SK-N-SH treated with all-trans-retinoic acid at 6 μM for 48 hours (cell line): ENCODE results near the gene FRMD8.
A peak's percentile ranks its signal among the peaks of the same experiment; 100 is the strongest.

ENCODE experiments used
- ARNTL ChIP-seq: fragments of 450-650 bp; formaldehyde crosslinking; IDR thresholded peaks from 2 replicates; pipeline ENCODE4 v1.5.0; 2020; ENCODE audit warnings: low read depth, mild to moderate bottlenecking, moderate library complexity, borderline replicate concordance
- ESRRG ChIP-seq: fragments of 250-450 bp; sonication (Bioruptor Pico); IDR thresholded peaks from 2 replicates; pipeline ENCODE4 v1.6.1; 2021; ENCODE audit warnings: mild to moderate bottlenecking
- ISL1 ChIP-seq: fragments of 250-450 bp; sonication (Bioruptor Pico); IDR thresholded peaks from 2 replicates; pipeline ENCODE4 v2.1.2; 2022; ENCODE audit warnings: mild to moderate bottlenecking, moderate library complexity
- SNAI2 ChIP-seq: fragments of 250-450 bp; sonication (Bioruptor Pico); IDR thresholded peaks from 2 replicates; pipeline ENCODE4 v1.5.0; 2020; ENCODE audit warnings: mild to moderate bottlenecking, moderate library complexity
- TOX ChIP-seq: fragments of 250-450 bp; sonication (Bioruptor Pico); IDR thresholded peaks from 2 replicates; pipeline ENCODE4 v1.8.0; 2021; ENCODE audit warnings: mild to moderate bottlenecking, moderate library complexity, borderline replicate concordance
- ZFP3 ChIP-seq: fragments of 250-450 bp; sonication (Bioruptor Pico); IDR thresholded peaks from 2 replicates; pipeline ENCODE4 v1.5.0; 2020; ENCODE audit warnings: mild to moderate bottlenecking, moderate library complexity
- ZFP30 ChIP-seq: fragments of 450-650 bp; formaldehyde crosslinking; IDR thresholded peaks from 2 replicates; pipeline ENCODE4 v1.5.0; 2022; ENCODE audit warnings: mild to moderate bottlenecking, moderate library complexity
- TF ChIP-seq, protein P1 (sequence below): fragments of 250-450 bp; sonication (Bioruptor Pico); IDR thresholded peaks from 2 replicates; pipeline ENCODE4 v1.5.1; 2020; ENCODE audit warnings: low read depth, mild to moderate bottlenecking, moderate library complexity
- TF ChIP-seq, protein P2 (sequence below): fragments of 250-450 bp; sonication (Bioruptor Pico); IDR thresholded peaks from 2 replicates; pipeline ENCODE4 v1.8.0; 2020; ENCODE audit warnings: mild to moderate bottlenecking, moderate library complexity, borderline replicate concordance

GRCh38 chr11:65423516-65424204 lies 37.2 kb downstream of the FRMD8 start:
- TF ChIP-seq ARNTL (CRISPR knock-in tag) (no peak), ZFP30 (CRISPR knock-in tag) (0 out of 2 replicates have a peak, but pooled peaks have one; percentile 8), ISL1 (no peak), ZFP3 (no peak), TOX (CRISPR knock-in tag) (peak; percentile 4; the same call in 1 of the 2 replicates), SNAI2 (no peak), ESRRG (CRISPR knock-in tag) (peak; percentile 89)
- TF ChIP-seq, protein P1, sequence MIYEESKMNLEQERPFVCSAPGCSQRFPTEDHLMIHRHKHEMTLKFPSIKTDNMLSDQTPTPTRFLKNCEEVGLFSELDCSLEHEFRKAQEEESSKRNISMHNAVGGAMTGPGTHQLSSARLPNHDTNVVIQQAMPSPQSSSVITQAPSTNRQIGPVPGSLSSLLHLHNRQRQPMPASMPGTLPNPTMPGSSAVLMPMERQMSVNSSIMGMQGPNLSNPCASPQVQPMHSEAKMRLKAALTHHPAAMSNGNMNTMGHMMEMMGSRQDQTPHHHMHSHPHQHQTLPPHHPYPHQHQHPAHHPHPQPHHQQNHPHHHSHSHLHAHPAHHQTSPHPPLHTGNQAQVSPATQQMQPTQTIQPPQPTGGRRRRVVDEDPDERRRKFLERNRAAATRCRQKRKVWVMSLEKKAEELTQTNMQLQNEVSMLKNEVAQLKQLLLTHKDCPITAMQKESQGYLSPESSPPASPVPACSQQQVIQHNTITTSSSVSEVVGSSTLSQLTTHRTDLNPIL (CRISPR knock-in tag), result peak; percentile 22
- TF ChIP-seq, protein P2, sequence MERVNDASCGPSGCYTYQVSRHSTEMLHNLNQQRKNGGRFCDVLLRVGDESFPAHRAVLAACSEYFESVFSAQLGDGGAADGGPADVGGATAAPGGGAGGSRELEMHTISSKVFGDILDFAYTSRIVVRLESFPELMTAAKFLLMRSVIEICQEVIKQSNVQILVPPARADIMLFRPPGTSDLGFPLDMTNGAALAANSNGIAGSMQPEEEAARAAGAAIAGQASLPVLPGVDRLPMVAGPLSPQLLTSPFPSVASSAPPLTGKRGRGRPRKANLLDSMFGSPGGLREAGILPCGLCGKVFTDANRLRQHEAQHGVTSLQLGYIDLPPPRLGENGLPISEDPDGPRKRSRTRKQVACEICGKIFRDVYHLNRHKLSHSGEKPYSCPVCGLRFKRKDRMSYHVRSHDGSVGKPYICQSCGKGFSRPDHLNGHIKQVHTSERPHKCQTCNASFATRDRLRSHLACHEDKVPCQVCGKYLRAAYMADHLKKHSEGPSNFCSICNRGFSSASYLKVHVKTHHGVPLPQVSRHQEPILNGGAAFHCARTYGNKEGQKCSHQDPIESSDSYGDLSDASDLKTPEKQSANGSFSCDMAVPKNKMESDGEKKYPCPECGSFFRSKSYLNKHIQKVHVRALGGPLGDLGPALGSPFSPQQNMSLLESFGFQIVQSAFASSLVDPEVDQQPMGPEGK (CRISPR knock-in tag), result no peak; the same call in 1 of the 2 replicates
